K562 (cell line): ENCODE results near the gene REEP2. TPM values are rescaled to one million over a fixed set of nuclear protein-coding genes. Genes with fewer than 3 reads are reported as not detected.
A peak's percentile ranks its signal among the peaks of the same experiment; 100 is the strongest.

Source experiments
- ARID4B ChIP-seq: sonication (generic); formaldehyde crosslinking; IDR thresholded peaks from 2 replicates; pipeline ENCODE4 v1.8.0; 2022; ENCODE audit warnings: mild to moderate bottlenecking, missing genetic modification reagents
- CUX1 ChIP-seq: fragments of 200-800 bp; sonication (Bioruptor generic); IDR thresholded peaks from 2 replicates; pipeline ENCODE4 v1.6.1; 2016; ENCODE audit warnings: missing genetic modification characterization, missing compliant biosample characterization
- ESRRA ChIP-seq: fragments of 450-650 bp; IDR thresholded peaks from 2 replicates; pipeline ENCODE4 v1.6.1; 2014; ENCODE audit warnings: low read depth, mild to moderate bottlenecking, moderate library complexity, borderline replicate concordance
- JUN ChIP-seq, 2 experiments: sonication (generic) in 1 of 2; formaldehyde crosslinking in 1 of 2; IDR thresholded peaks; 2 replicates each; pipeline versions ENCODE4 v1.6.1 to v1.8.0; 2012 to 2022; ENCODE audit warnings: borderline replicate concordance in 2 of 2, mild to moderate bottlenecking in 2 of 2, improper control_type of control experiment in 1 of 2, low read depth in 1 of 2, low read length in 1 of 2, missing genetic modification reagents in 1 of 2
- KDM5B ChIP-seq: fragments of 200-600 bp; sonication (generic); IDR thresholded peaks from 2 replicates; pipeline ENCODE4 v1.6.1; 2012; ENCODE audit warnings: low read depth, mild to moderate bottlenecking, moderate library complexity, low read length, control low read depth, inconsistent platforms; ENCODE audit not compliant: insufficient replicate concordance
- MCM7 ChIP-seq, 2 experiments: fragments of 450-650 bp; IDR thresholded peaks; 2 replicates each; pipeline ENCODE4 v1.6.1; 2016 to 2018
- RERE ChIP-seq: sonication (generic); formaldehyde crosslinking; IDR thresholded peaks from 2 replicates; pipeline ENCODE4 v1.8.0; 2023; ENCODE audit warnings: missing genetic modification reagents, mild to moderate bottlenecking, borderline replicate concordance
- polyA plus RNA-seq, 8 experiments: library from polyadenylated mRNA; depleted of rRNA in 4 of 8; stranded (reverse) in 5 of 8; unstranded in 3 of 8; fragments of >200 nt; fragmentation: Nextera tagmentation in 2 of 8; fragmentation: Illumina TruSeq in 1 of 8; extraction: Ambion mirVana in 2 of 8; extraction: Trizol in 1 of 8; gene quantifications; 2 replicates each; pipeline versions ENCODE4 v1.2.1 to v1.2.3, GENCODE V29; 2011 to 2014; ENCODE audit warnings: inconsistent platforms in 1 of 8, missing spikeins in 1 of 8
- total RNA-seq, 7 experiments: library from RNA; depleted of rRNA in 6 of 7; stranded (reverse); fragments of >200 nt in 6 of 7; fragmentation: Illumina TruSeq in 2 of 7; extraction: Trizol in 2 of 7; gene quantifications; 2 replicates each; pipeline versions ENCODE4 v1.2.1 to v1.2.3, GENCODE V29; 2011 to 2021; ENCODE audit warnings: low replicate concordance in 1 of 7

REEP2 gene
- total and polyA plus RNA-seq, 9 of the 15 experiments (the other 6 are each of a cell fraction or from before 2014, with no cell fraction given), result 0.03 to 1.1 (median 0.12) TPM; not detected in 1

GRCh38 chr5:138470322-138471051, 31.6 kb downstream of the REEP2 start (continued):
- no peak for TF ChIP-seq RERE
- TF ChIP-seq CUX1 (CRISPR knock-in tag), result no peak
- TF ChIP-seq ESRRA, result no peak
- TF ChIP-seq JUN (IDR thresholded peaks at IDR 0.05; ENCODE audit: borderline replicate concordance, low read depth, low read length), result no peak
- 0 out of 2 replicates have a peak, but pooled peaks have one; percentile 67 for TF ChIP-seq JUN (CRISPR knock-in tag; IDR thresholded peaks at IDR 0.05; ENCODE audit: borderline replicate concordance)
- 0 out of 4 replicates have a peak, but pooled peaks of 1 of the 2 experiments have one; percentile 20 for TF ChIP-seq MCM7 (IDR thresholded peaks at IDR 0.05)
- TF ChIP-seq KDM5B, result peak; percentile 75
- 0 out of 2 replicates have a peak, but pooled peaks have one; percentile 25 for TF ChIP-seq ARID4B (CRISPR knock-in tag)
